ENCODE data around the gene TOLLIP. TPM values are rescaled to one million over a fixed set of nuclear protein-coding genes. Genes with fewer than 3 reads are reported as not detected.

The TOLLIP gene
- total RNA-seq, 1 experiment from 2014 or later, result 78.3 TPM

DNA sequence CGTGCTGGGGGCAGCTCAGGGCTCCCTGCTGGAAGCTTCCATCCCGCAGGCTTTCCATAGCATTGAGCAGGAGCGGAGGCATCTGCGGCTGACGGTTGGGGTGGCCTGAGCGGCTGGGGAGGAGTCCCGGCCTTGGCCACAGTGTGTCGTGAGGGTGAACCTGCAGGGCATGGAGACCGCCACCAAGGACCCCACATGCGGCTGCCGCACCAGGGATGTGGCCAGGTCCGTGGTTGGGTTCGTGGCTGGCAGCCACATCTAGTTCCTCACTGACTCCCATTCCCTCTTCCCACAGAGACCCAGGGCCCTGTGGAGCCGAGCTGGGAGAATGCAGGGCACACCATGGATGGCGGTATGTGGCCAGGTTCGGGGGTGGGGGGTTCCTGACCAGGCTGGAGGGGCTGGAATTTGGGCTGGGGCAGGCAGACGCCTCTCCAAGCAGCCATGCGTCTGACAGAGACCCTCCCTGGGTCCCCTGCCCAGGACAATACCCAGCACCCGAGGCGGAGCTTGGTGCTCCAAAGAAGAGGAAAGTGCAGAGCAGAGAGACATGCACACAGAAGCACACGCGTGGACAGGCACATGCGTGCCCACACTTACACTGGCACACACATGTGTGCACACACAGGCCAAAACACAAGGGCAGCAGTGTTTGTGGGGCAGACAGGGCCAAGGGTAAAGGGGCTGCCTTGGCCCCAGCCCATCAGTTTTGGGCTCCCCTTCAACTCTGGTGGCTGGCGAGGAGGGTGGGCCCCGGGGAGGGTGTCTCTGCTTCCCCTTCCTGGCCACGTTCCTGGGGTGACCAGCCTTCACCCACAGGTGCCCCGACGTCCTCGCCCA lies 83.8 kb downstream of the TOLLIP start:
- H3K4me1 Mint-ChIP-seq (ENCODE audit: low read depth, unreplicated experiment), result no peaks in the 10 kb centered on the region
- Histone ChIP-seq H3K9me3 (no peaks in the 10 kb centered on the region), H3K4me3 (ENCODE audit: low read depth, low read length) (no peak overlapping the region), H3K36me3 (ENCODE audit: control insufficient read depth, insufficient read depth, low read length) (no peaks in the 10 kb centered on the region), H3K4me1 (no peaks in the 10 kb centered on the region), H3K27me3 (replicated peaks; ENCODE audit: control insufficient read depth, insufficient read depth, low read length) (no peaks in the 10 kb centered on the region)
- intact Hi-C loops (cut with micrococcal nuclease; ENCODE audit: unreplicated experiment), result no loop called here
- H3K36me3 Mint-ChIP-seq (ENCODE audit: insufficient read depth, unreplicated experiment), result no peaks in the 10 kb centered on the region
- BruUV-seq (replicated peaks), result no TSS peak
- no peaks in the 10 kb centered on the region for H3K9me3 Mint-ChIP-seq (ENCODE audit: unreplicated experiment)
- no peak for TF ChIP-seq CTCF (IDR thresholded peaks at IDR 0.05; ENCODE audit: insufficient read depth in 1 of 2, low read depth in 1 of 2, low read length in 1 of 2, severe bottlenecking in 1 of 2, unreplicated experiment in 1 of 2)
- POLR2A ChIA-PET, result no interaction called here
- no peak overlapping the region for H3K27ac Mint-ChIP-seq (ENCODE audit: unreplicated experiment)
- no peaks in the 10 kb centered on the region for H3K27me3 Mint-ChIP-seq (ENCODE audit: insufficient read depth, unreplicated experiment)
- H3K4me3 Mint-ChIP-seq (ENCODE audit: unreplicated experiment), result no peak overlapping the region
- CTCF ChIA-PET, result interaction anchor here (0.5 to 0.6 kb wide), 2 partner anchors 12 to 86 kb away, joined by 3 to 4 read pairs; no protein-coding TSS in a partner anchor
- DNase-seq, result peak in 1 of 2 experiments; percentile 29

- Mint-ChIP-seq H3K27ac (ENCODE audit: unreplicated experiment) (no peak overlapping the region), H3K36me3 (ENCODE audit: insufficient read depth, unreplicated experiment) (no peaks in the 10 kb centered on the region), H3K4me1 (ENCODE audit: low read depth, unreplicated experiment) (no peaks in the 10 kb centered on the region), H3K4me3 (ENCODE audit: unreplicated experiment) (no peak overlapping the region), H3K9me3 (ENCODE audit: unreplicated experiment) (no peaks in the 10 kb centered on the region), H3K27me3 (ENCODE audit: insufficient read depth, unreplicated experiment) (no peaks in the 10 kb centered on the region)
- Histone ChIP-seq H3K9me3 (no peaks in the 10 kb centered on the region), H3K27me3 (replicated peaks; ENCODE audit: control insufficient read depth, insufficient read depth, low read length) (no peaks in the 10 kb centered on the region), H3K4me3 (ENCODE audit: low read depth, low read length) (no peak overlapping the region), H3K36me3 (ENCODE audit: control insufficient read depth, insufficient read depth, low read length) (no peaks in the 10 kb centered on the region), H3K4me1 (no peaks in the 10 kb centered on the region)
- ChIA-PET CTCF (interaction anchor here (0.5 to 0.6 kb wide), 2 partner anchors 12 to 86 kb away, joined by 3 to 4 read pairs; no protein-coding TSS in a partner anchor), POLR2A (no interaction called here)
- no peak for TF ChIP-seq CTCF (IDR thresholded peaks at IDR 0.05; ENCODE audit: insufficient read depth in 1 of 2, low read depth in 1 of 2, low read length in 1 of 2, severe bottlenecking in 1 of 2, unreplicated experiment in 1 of 2)
- intact Hi-C loops (cut with micrococcal nuclease; ENCODE audit: unreplicated experiment), result no loop called here
- peak in 1 of 2 experiments; percentile 17 for DNase-seq
- BruUV-seq (replicated peaks), result no TSS peak
Measured at GRCh38 chr11:1224491-1225385, 84.7 kb downstream of the TOLLIP start.

Small RNA genes within 50 kb of the gene (microRNA-seq; reads per million reads assigned to microRNA genes)
- gene MIR6744, result not detected

Other genes starting within 250 kb of the TOLLIP start
- gene MUC2, start 234.8 kb downstream of the TOLLIP start, total RNA-seq (2022), result 0.05 and 0.35 TPM in 2 replicates
- gene MUC5AC, start 151.7 kb downstream of the TOLLIP start, total RNA-seq (2022), result 0.25 and 0.28 TPM in 2 replicates
- gene MUC5B, start 86.6 kb downstream of the TOLLIP start, total RNA-seq (2022), result not detected in 2 replicates
- 32.8 and 35.9 TPM in 2 replicates for gene BRSK2, start 80.3 kb upstream of the TOLLIP start, total RNA-seq (2022)
- 29.6 and 32.7 TPM in 2 replicates for gene MOB2, start 177.1 kb upstream of the TOLLIP start, total RNA-seq (2022)

Measured in Caco-2 (cell line).